Measurements from ENCODE around the gene BANF1. TPM values are rescaled to one million over a fixed set of nuclear protein-coding genes. Genes with fewer than 3 reads are reported as not detected.
"Not testable (repeated sequence)": the region's sequence is repeated elsewhere in the genome, so short reads cannot be mapped to it uniquely, and the experiment has no call there.

BANF1 gene
- total and polyA plus RNA-seq, 4 experiments from 2014 or later: 90.8 to 163 (median 126) TPM

DNA sequence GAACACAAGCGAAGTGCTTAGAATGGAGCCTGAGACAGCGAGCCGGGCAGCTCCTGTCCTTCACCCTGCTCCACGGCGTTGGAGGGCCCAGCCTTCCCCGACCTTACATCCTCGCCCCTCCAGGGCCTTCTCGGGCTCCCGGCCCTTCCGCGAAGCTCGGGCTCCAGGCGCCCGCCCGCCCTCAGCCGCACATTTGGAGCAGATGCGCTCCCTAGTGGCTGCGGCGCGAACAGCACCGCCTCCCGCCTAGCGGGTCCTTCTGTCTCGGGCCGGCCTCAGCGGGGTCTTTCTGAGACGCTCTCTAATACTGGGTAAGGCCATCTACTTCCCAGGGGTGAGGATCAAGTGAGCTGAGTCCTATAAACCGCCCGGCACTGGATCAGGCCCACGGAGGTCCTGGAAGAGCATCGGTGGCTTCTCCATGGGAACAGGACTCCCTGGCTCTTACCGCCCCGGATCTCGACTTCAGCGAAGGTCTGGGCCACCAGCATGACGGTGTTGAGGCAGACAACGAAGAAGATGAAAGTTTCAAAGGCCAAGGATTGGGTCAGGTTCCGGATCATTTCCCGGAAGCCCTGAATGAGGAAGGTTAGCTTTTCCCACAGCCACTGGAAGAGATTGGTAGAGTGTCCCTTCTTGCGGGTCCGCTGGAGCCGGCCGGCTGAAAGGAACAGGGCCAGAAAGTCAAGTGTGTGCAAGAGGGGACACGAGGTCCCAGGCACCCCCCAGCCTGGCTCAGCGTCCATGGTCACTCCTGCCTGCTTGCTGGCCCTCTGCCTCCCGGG is 20.3 kb downstream of the BANF1 start:
- peaks cover 4 to 6% of the 10 kb centered on the region in 2 donors for H3K27me3 Mint-ChIP-seq
- H3K9me3 Mint-ChIP-seq: no peaks in the 10 kb centered on the region
- ChIA-PET POLR2A (ENCODE audit: partially characterized antibody) (interaction anchor here (0.6 to 1.8 kb wide), 5 partner anchors 20 to 310 kb away, joined by 3 to 7 read pairs (median 3); partner anchors contain the start of genes BANF1, EIF1AD, FIBP and KAT5), CTCF (ENCODE audit: partially characterized antibody) (interaction anchor here (0.6 to 2.3 kb wide), 35 partner anchors 8 to 331 kb away, joined by 3 to 19 read pairs (median 4); partner anchors contain the start of genes BANF1, CCDC85B, CST6 and EIF1AD)
- no peak overlapping the region for H3K4me3 ChIP-seq (ENCODE audit: low read length in 2 of 2)
- H3K27ac ChIP-seq (ENCODE audit: low read depth, low read length): no peak overlapping the region
- peak; percentile 59 to 76 (median 63) for DNase-seq
- H3K36me3 ChIP-seq (ENCODE audit: insufficient read depth, low read length): no peaks in the 10 kb centered on the region
- H3K36me3 Mint-ChIP-seq: no peaks in the 10 kb centered on the region
- peaks cover 6% of the 10 kb centered on the region for H3K4me1 ChIP-seq (ENCODE audit: insufficient read depth, low read length)
- intact Hi-C loops (cut with micrococcal nuclease): loop anchor here (1.0 kb wide), 2 partner anchors 33 to 204 kb away; no protein-coding TSS in a partner anchor
- peak overlapping the region in 1 of 7 donors; percentile 48 for H3K27ac Mint-ChIP-seq
- H3K27me3 ChIP-seq (ENCODE audit: insufficient read depth, low read length): no peaks in the 10 kb centered on the region
- peaks cover 0 to 9% (median 6%) of the 10 kb centered on the region in 4 donors for H3K4me1 Mint-ChIP-seq
- H3K4me3 Mint-ChIP-seq: peak overlapping the region in 4 of 8 donors; percentile 33 to 72 (median 56)
- no peaks in the 10 kb centered on the region for H3K9me3 ChIP-seq (ENCODE audit: control insufficient read depth in 1 of 2, low read length in 2 of 2)

DNA sequence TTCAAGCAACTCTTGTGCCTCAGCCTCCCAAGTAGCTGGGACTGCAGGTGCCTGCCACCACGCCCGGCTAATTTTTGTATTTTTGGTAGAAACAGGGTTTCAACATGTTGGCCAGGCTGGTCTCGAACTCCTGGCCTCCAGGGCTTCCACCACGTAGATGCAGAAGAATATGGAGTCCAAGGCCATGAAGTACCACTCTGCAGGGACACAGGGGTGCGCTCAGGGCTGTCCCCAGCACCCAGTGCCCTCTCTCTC is 20.8 kb downstream of the BANF1 start:
- POLR2A ChIA-PET (ENCODE audit: partially characterized antibody): interaction anchor here (1.2 to 1.8 kb wide), 2 partner anchors 21 to 137 kb away, joined by 3 to 7 read pairs; partner anchors contain the start of genes BANF1 and EIF1AD
- intact Hi-C loops (cut with micrococcal nuclease); DNase-seq; H3K4me3 Mint-ChIP-seq; H3K4me3 ChIP-seq (ENCODE audit: low read length in 2 of 2); H3K27ac ChIP-seq (ENCODE audit: low read depth, low read length); H3K27me3 ChIP-seq (ENCODE audit: insufficient read depth, low read length); H3K27ac Mint-ChIP-seq; H3K9me3 Mint-ChIP-seq; H3K27me3 Mint-ChIP-seq; H3K4me1 ChIP-seq (ENCODE audit: insufficient read depth, low read length); H3K4me1 Mint-ChIP-seq; H3K36me3 ChIP-seq (ENCODE audit: insufficient read depth, low read length); H3K9me3 ChIP-seq (ENCODE audit: control insufficient read depth in 1 of 2, low read length in 2 of 2); H3K36me3 Mint-ChIP-seq: not testable (repeated sequence)
- CTCF ChIA-PET (ENCODE audit: partially characterized antibody): interaction anchor here (0.8 to 2.3 kb wide), 23 partner anchors 11 to 318 kb away, joined by 3 to 19 read pairs (median 5); partner anchors contain the start of genes CCDC85B, CST6, FIBP and KAT5

GRCh38 chr11:66026017-66026529 is 23.8 kb downstream of the BANF1 start, which contains the start of gene CATSPER1:
Gene CATSPER1, minus strand, starts transcription at chr11:66026479. Its CDS starts 100 bp downstream, at chr11:66026379.
- Mint-ChIP-seq H3K27ac (peak within 1 kb of the TSS in 1 of 7 donors; percentile 17), H3K4me1 (peaks cover 0 to 8% (median 5%) of the 10 kb centered on the region in 4 donors), H3K9me3 (no peaks in the 10 kb centered on the region), H3K36me3 (no peaks in the 10 kb centered on the region), H3K4me3 (no peak within 1 kb of the TSS), H3K27me3 (peaks cover 4 to 6% of the 10 kb centered on the region in 2 donors)
- peak in 1 of 5 donors; percentile 5 for DNase-seq
- H3K9me3 ChIP-seq (ENCODE audit: control insufficient read depth in 1 of 2, low read length in 2 of 2): no peaks in the 10 kb centered on the region
- ChIA-PET CTCF (ENCODE audit: partially characterized antibody) (interaction anchor here (0.8 kb wide), 1 partner anchor 19 kb away, joined by 3 read pairs; no protein-coding TSS in a partner anchor), POLR2A (ENCODE audit: partially characterized antibody) (interaction anchor here (1.5 kb wide), 1 partner anchor 27 kb away, joined by 4 read pairs; no protein-coding TSS in a partner anchor)
- peaks cover 6% of the 10 kb centered on the region for H3K4me1 ChIP-seq (ENCODE audit: insufficient read depth, low read length)
- H3K27ac ChIP-seq (ENCODE audit: low read depth, low read length): no peak within 1 kb of the TSS
- H3K36me3 ChIP-seq (ENCODE audit: insufficient read depth, low read length): no peaks in the 10 kb centered on the region
- no peak within 1 kb of the TSS for H3K4me3 ChIP-seq (ENCODE audit: low read length in 2 of 2)
- intact Hi-C loops (cut with micrococcal nuclease): no loop called here
- H3K27me3 ChIP-seq (ENCODE audit: insufficient read depth, low read length): no peaks in the 10 kb centered on the region

DNA sequence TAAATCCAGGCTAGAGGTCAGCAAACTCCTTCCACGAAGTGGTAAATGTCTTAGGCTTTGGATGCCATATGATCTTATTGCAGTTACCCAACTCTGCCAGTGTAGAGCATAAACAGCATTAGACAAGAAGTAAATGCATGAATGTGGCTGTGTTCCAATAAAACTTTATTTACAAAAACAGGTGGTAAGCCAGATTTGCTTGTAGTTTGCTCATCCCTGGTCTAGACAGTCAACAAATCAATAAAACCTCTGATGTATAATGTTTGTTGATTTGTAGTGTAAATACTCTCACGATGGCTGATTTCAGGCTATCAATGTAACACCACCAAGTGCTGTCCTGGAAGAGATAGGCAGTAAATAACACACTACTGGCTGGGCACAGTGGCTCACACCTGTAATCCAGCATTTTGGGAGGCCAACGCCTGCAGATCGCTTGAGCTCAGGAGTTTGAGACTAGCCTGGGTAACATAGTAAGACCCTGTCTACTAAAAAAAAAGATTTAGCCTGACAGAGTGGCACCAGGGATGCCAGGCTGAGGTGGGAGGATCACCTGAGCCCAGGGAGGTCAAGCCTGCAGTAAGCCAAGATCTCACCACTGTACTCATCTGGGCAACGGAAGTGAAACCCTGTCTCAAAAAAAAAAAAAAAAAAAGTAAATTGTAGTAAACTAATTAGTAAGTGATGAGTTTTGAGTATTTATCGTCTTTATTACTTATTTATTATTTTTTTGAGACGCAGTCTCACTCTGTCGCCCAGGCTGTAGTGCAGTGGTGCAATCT is 30.8 kb downstream of the BANF1 start:
- no peaks in the 10 kb centered on the region for H3K9me3 ChIP-seq (ENCODE audit: control insufficient read depth in 1 of 2, low read length in 2 of 2)
- Mint-ChIP-seq H3K9me3 (no peaks in the 10 kb centered on the region), H3K4me1 (no peaks in the 10 kb centered on the region), H3K36me3 (no peaks in the 10 kb centered on the region), H3K27ac (no peak overlapping the region), H3K4me3 (no peak overlapping the region), H3K27me3 (peaks cover 0 to 4% of the 10 kb centered on the region in 2 donors)
- no peaks in the 10 kb centered on the region for H3K27me3 ChIP-seq (ENCODE audit: insufficient read depth, low read length)
- intact Hi-C loops (cut with micrococcal nuclease): no loop called here
- no peaks in the 10 kb centered on the region for H3K36me3 ChIP-seq (ENCODE audit: insufficient read depth, low read length)
- no peak overlapping the region for H3K27ac ChIP-seq (ENCODE audit: low read depth, low read length)
- no peak for DNase-seq
- no peaks in the 10 kb centered on the region for H3K4me1 ChIP-seq (ENCODE audit: insufficient read depth, low read length)
- no peak overlapping the region for H3K4me3 ChIP-seq (ENCODE audit: low read length in 2 of 2)
- CTCF ChIA-PET (ENCODE audit: partially characterized antibody): no interaction called here
- POLR2A ChIA-PET (ENCODE audit: partially characterized antibody): no interaction called here

- ChIA-PET POLR2A (ENCODE audit: partially characterized antibody) (no interaction called here), CTCF (ENCODE audit: partially characterized antibody) (interaction anchor here (0.8 to 1.4 kb wide), 5 partner anchors 9 to 151 kb away, joined by 3 to 6 read pairs (median 3); partner anchors contain the start of gene SF3B2)
- Histone ChIP-seq H3K36me3 (ENCODE audit: insufficient read depth, low read length) (no peaks in the 10 kb centered on the region), H3K27ac (ENCODE audit: low read depth, low read length) (no peak overlapping the region), H3K4me3 (ENCODE audit: low read length in 2 of 2) (no peak overlapping the region), H3K27me3 (ENCODE audit: insufficient read depth, low read length) (no peaks in the 10 kb centered on the region), H3K4me1 (ENCODE audit: insufficient read depth, low read length) (no peaks in the 10 kb centered on the region), H3K9me3 (ENCODE audit: control insufficient read depth in 1 of 2, low read length in 2 of 2) (no peaks in the 10 kb centered on the region)
- Mint-ChIP-seq H3K36me3 (no peaks in the 10 kb centered on the region), H3K4me1 (no peaks in the 10 kb centered on the region), H3K27me3 (peaks cover 0 to 4% of the 10 kb centered on the region in 2 donors), H3K9me3 (no peaks in the 10 kb centered on the region), H3K27ac (no peak overlapping the region), H3K4me3 (no peak overlapping the region)
- no peak for DNase-seq
- intact Hi-C loops (cut with micrococcal nuclease): no loop called here
Measured at GRCh38 chr11:66035653-66036333, 33.5 kb downstream of the BANF1 start.

GRCh38 chr11:66036334-66036710 is 34.0 kb downstream of the BANF1 start:
- H3K27ac ChIP-seq (ENCODE audit: low read depth, low read length): no peak overlapping the region
- H3K4me1 ChIP-seq (ENCODE audit: insufficient read depth, low read length): no peaks in the 10 kb centered on the region
- DNase-seq: no peak
- Mint-ChIP-seq H3K27me3 (peaks cover 0 to 4% of the 10 kb centered on the region in 2 donors), H3K4me1 (no peaks in the 10 kb centered on the region), H3K9me3 (no peaks in the 10 kb centered on the region), H3K4me3 (no peak overlapping the region), H3K27ac (peak overlapping the region in 1 of 7 donors; percentile 53), H3K36me3 (no peaks in the 10 kb centered on the region)
- POLR2A ChIA-PET (ENCODE audit: partially characterized antibody): no interaction called here
- no peak overlapping the region for H3K4me3 ChIP-seq (ENCODE audit: low read length in 2 of 2)
- CTCF ChIA-PET (ENCODE audit: partially characterized antibody): interaction anchor here (0.8 to 1.4 kb wide), 4 partner anchors 9 to 152 kb away, joined by 3 to 6 read pairs (median 3); partner anchors contain the start of gene SF3B2
- intact Hi-C loops (cut with micrococcal nuclease): no loop called here
- no peaks in the 10 kb centered on the region for H3K36me3 ChIP-seq (ENCODE audit: insufficient read depth, low read length)
- no peaks in the 10 kb centered on the region for H3K27me3 ChIP-seq (ENCODE audit: insufficient read depth, low read length)
- no peaks in the 10 kb centered on the region for H3K9me3 ChIP-seq (ENCODE audit: control insufficient read depth in 1 of 2, low read length in 2 of 2)
